Astrocyte (in vitro differentiated cells and primary cell): ENCODE measurements around the gene SYT6. TPM values are rescaled to one million over a fixed set of nuclear protein-coding genes. Genes with fewer than 3 reads are reported as not detected.

ENCODE experiments used
- DNase-seq: peaks from one replicate; pipeline ENCODE4 v3.0.0-alpha.2; 2010; ENCODE audit warnings: low read depth
- FAIRE-seq: peaks from 2 replicates; lab custom pipeline; 2011; peaks lifted over from hg19 to GRCh38; lab: Jason Lieb, UNC
- H2AFZ ChIP-seq: 2 replicates; pipeline ENCODE4 v1.6.0; 2012; ENCODE audit warnings: low read depth, low read length, inconsistent platforms
- H3K27ac ChIP-seq: 2 replicates; pipeline ENCODE4 v1.5.1; 2011; ENCODE audit warnings: low read depth, low read length, inconsistent platforms
- H3K27me3 ChIP-seq: 2 replicates; pipeline ENCODE4 v1.6.0; 2011; ENCODE audit warnings: low read length, inconsistent platforms; ENCODE audit not compliant: insufficient read depth
- H3K36me3 ChIP-seq: 2 replicates; pipeline ENCODE4 v1.5.1; 2011; ENCODE audit warnings: low read length, inconsistent platforms; ENCODE audit not compliant: insufficient read depth
- H3K4me1 ChIP-seq: 2 replicates; pipeline ENCODE4 v1.5.1; 2011; ENCODE audit warnings: low read length, inconsistent platforms; ENCODE audit not compliant: insufficient read depth
- H3K4me2 ChIP-seq: 2 replicates; pipeline ENCODE4 v1.6.0; 2012; ENCODE audit warnings: low read length, inconsistent platforms
- H3K4me3 ChIP-seq: 2 replicates; pipeline ENCODE4 v1.5.1; 2011; ENCODE audit warnings: low read depth, mild to moderate bottlenecking, low read length, inconsistent platforms; ENCODE audit not compliant: insufficient read depth
- H3K79me2 ChIP-seq: 2 replicates; pipeline ENCODE4 v1.6.0; 2012; ENCODE audit warnings: mild to moderate bottlenecking, low read length, inconsistent platforms; ENCODE audit not compliant: insufficient read depth
- H3K9ac ChIP-seq: 2 replicates; pipeline ENCODE4 v1.6.0; 2012; ENCODE audit warnings: mild to moderate bottlenecking, low read length, inconsistent platforms
- H3K9me3 ChIP-seq: 2 replicates; pipeline ENCODE4 v1.5.1; 2012; ENCODE audit warnings: low read depth, mild to moderate bottlenecking, low read length, inconsistent platforms; ENCODE audit not compliant: insufficient read depth
- H4K20me1 ChIP-seq: 2 replicates; pipeline ENCODE4 v1.6.0; 2012; ENCODE audit warnings: low read length, inconsistent platforms; ENCODE audit not compliant: insufficient read depth
- H3K27ac Mint-ChIP-seq: one replicate; pipeline ENCODE4 v1.8.0; 2021; ENCODE audit warnings: mild to moderate bottlenecking, mixed read lengths; ENCODE audit not compliant: unreplicated experiment
- H3K27me3 Mint-ChIP-seq: one replicate; pipeline ENCODE4 v1.8.0; 2021; ENCODE audit warnings: low read depth, mixed read lengths; ENCODE audit not compliant: unreplicated experiment
- H3K36me3 Mint-ChIP-seq: one replicate; pipeline ENCODE4 v1.8.0; 2021; ENCODE audit warnings: low read depth, mixed read lengths; ENCODE audit not compliant: unreplicated experiment
- H3K4me1 Mint-ChIP-seq: one replicate; pipeline ENCODE4 v1.8.0; 2021; ENCODE audit warnings: low read depth, mixed read lengths; ENCODE audit not compliant: unreplicated experiment
- H3K4me3 Mint-ChIP-seq: one replicate; pipeline ENCODE4 v1.8.0; 2021; ENCODE audit warnings: mild to moderate bottlenecking, moderate library complexity, mixed read lengths; ENCODE audit not compliant: unreplicated experiment
- H3K9me3 Mint-ChIP-seq: one replicate; pipeline ENCODE4 v1.8.0; 2021; ENCODE audit warnings: mild to moderate bottlenecking, mixed read lengths; ENCODE audit not compliant: unreplicated experiment
- EZH2 ChIP-seq: IDR thresholded peaks from 2 replicates; pipeline ENCODE4 v1.6.1; 2012; ENCODE audit warnings: mild to moderate bottlenecking, low read length, inconsistent platforms; ENCODE audit not compliant: insufficient read depth
- total RNA-seq: library from RNA; stranded (reverse); gene quantifications from 2 replicates; pipeline ENCODE4 v1.2.1, GENCODE V29; 2021
- TF ChIP-seq, protein P1 (sequence below): IDR thresholded peaks from 2 replicates; pipeline ENCODE4 v1.5.1; 2011; ENCODE audit warnings: low read depth, mild to moderate bottlenecking, inconsistent platforms, low read length, moderate library complexity; ENCODE audit not compliant: insufficient read depth

SYT6 gene
- total RNA-seq, 1 donor from 2014 or later, result 0.39 TPM

DNA sequence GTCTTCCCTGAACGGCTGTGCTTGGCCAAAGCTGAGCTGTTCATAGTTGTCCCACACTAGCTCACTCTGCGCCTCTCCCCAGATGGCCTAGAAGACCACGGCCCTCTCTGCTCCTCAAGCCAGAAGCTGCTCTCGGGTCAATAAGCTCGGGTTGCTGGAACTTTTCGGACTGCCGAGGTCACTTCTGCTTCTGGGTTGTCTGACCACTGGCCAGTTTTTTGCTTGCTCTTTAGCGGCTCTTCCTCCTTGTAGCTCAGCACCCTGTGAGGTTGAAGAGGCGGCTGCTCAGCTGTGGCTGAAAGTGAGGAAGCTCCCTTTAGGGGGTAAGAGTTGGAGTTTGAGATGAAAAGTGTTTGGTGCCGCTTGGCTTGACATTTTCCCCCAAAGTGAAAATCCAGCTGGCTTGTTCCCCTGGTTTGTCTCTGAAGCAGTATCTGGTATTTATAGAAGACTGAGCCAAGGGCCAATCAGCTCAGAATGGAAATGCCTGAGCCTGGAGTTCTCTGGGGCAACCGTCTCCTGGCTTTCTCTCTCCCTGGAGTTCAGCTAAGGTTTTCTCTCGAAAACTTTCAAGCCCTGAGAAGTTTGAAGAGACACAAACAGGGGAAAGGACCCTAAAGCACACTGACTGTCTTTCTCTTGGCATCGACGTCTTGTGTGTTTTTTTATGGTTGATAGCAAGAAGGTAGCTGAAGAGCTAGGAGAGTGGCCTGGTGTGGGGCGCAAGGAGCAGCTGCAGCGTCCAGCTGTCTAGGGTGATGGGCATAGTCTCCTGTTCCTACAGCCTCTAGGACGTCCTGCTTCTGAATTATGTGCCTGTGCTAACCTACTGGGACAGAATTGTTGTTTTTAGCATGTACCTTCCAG is 72.0 kb downstream of the SYT6 start:
- H3K4me1 ChIP-seq, result no peaks in the 10 kb centered on the region
- H3K4me2 ChIP-seq, result no peak overlapping the region
- TF ChIP-seq EZH2, result no peak
- TF ChIP-seq, protein P1, sequence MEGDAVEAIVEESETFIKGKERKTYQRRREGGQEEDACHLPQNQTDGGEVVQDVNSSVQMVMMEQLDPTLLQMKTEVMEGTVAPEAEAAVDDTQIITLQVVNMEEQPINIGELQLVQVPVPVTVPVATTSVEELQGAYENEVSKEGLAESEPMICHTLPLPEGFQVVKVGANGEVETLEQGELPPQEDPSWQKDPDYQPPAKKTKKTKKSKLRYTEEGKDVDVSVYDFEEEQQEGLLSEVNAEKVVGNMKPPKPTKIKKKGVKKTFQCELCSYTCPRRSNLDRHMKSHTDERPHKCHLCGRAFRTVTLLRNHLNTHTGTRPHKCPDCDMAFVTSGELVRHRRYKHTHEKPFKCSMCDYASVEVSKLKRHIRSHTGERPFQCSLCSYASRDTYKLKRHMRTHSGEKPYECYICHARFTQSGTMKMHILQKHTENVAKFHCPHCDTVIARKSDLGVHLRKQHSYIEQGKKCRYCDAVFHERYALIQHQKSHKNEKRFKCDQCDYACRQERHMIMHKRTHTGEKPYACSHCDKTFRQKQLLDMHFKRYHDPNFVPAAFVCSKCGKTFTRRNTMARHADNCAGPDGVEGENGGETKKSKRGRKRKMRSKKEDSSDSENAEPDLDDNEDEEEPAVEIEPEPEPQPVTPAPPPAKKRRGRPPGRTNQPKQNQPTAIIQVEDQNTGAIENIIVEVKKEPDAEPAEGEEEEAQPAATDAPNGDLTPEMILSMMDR, result no peak
- H3K4me1 Mint-ChIP-seq, result no peaks in the 10 kb centered on the region
- H3K27ac Mint-ChIP-seq, result no peak overlapping the region
- no peak for FAIRE-seq
- H2AFZ ChIP-seq, result no peak overlapping the region
- H3K9ac ChIP-seq, result no peak overlapping the region
- H3K36me3 Mint-ChIP-seq, result no peaks in the 10 kb centered on the region
- H3K4me3 Mint-ChIP-seq, result no peak overlapping the region
- H4K20me1 ChIP-seq, result no peaks in the 10 kb centered on the region
- no peaks in the 10 kb centered on the region for H3K36me3 ChIP-seq
- no peak overlapping the region for H3K27ac ChIP-seq
- peaks cover 26% of the 10 kb centered on the region for H3K27me3 Mint-ChIP-seq
- peaks cover 5% of the 10 kb centered on the region for H3K9me3 Mint-ChIP-seq
- no peaks in the 10 kb centered on the region for H3K79me2 ChIP-seq
- H3K9me3 ChIP-seq, result peaks cover 2% of the 10 kb centered on the region
- H3K4me3 ChIP-seq, result no peak overlapping the region
- DNase-seq, result no peak
- peaks cover 7% of the 10 kb centered on the region for H3K27me3 ChIP-seq

DNA sequence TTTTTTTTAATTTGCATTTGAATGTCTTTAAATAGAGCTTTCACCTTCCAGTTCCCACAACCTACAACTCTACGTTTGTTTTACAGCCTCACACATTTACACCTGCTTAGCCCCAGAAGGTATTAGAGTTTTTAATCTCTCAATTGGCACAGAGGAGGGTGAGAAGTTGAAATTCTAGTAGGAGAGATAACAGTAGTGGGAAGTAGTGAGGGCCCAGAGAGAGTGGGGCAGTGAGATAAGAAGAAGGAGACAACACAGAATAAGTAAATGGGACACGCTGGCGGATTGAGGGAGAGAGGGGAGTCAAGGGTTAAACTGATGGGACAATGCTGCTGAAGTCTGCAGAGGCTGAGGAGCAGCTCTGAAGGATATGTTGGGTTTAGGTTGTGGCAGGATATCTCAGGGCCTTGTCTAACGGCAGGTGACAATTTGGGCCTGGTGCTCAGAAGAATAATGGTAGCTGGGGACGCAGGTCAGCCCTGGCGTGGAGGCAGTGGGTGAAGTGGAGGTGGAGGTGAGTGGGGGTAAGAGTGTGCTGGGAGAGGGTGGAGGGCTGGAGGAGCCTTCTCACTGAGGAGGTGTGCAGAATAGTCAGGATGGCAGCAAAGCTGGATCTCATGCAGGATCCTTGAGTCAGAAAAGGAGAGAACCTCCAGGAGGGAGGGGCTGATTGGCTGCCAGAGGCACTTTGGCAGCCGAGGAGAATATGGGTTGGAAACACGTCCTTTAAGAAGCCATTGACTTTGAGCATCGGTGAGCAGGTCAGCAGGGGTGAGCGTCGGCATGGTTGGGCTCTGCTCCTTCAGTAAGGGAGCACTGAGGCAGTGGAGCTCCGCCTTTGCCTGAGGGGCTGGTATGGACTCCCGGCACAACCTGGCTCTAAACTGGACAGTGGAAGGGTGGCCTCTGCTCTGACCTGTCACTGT is 72.9 kb downstream of the SYT6 start:
- no peak overlapping the region for H2AFZ ChIP-seq
- no peaks in the 10 kb centered on the region for H3K36me3 ChIP-seq
- no peak overlapping the region for H3K27ac ChIP-seq
- H3K9ac ChIP-seq, result no peak overlapping the region
- peaks cover 7% of the 10 kb centered on the region for H3K27me3 ChIP-seq
- Mint-ChIP-seq H3K27me3 (peaks cover 29% of the 10 kb centered on the region), H3K4me1 (no peaks in the 10 kb centered on the region), H3K4me3 (no peak overlapping the region), H3K27ac (no peak overlapping the region), H3K36me3 (no peaks in the 10 kb centered on the region), H3K9me3 (peaks cover 3% of the 10 kb centered on the region)
- TF ChIP-seq, protein P1, result no peak
- no peak for TF ChIP-seq EZH2
- no peaks in the 10 kb centered on the region for H3K79me2 ChIP-seq
- peaks cover 2% of the 10 kb centered on the region for H3K9me3 ChIP-seq
- no peaks in the 10 kb centered on the region for H3K4me1 ChIP-seq
- no peak overlapping the region for H3K4me3 ChIP-seq
- DNase-seq (no peak), FAIRE-seq (no peak)
- no peak overlapping the region for H3K4me2 ChIP-seq
- no peaks in the 10 kb centered on the region for H4K20me1 ChIP-seq
